OCI-LY1 (cell line): ENCODE results near the gene HOXC10.

Experiments used
- CTCF ChIP-seq: fragments of 200-600 bp; sonication (generic), shearing (Covaris generic); IDR thresholded peaks from 2 replicates; pipeline ENCODE4 v1.5.1; 2017; ENCODE audit warnings: mild to moderate bottlenecking, antibody characterized with exemption, low read length, moderate library complexity, mixed read lengths
- EZH2 ChIP-seq: fragments of 200-600 bp; sonication (generic), shearing (Covaris generic); IDR thresholded peaks from 2 replicates; pipeline ENCODE4 v1.8.0; 2017; ENCODE audit warnings: borderline replicate concordance, mixed run types, mild to moderate bottlenecking, antibody characterized with exemption, low read length, moderate library complexity, mixed read lengths

- TF ChIP-seq CTCF (no peak), EZH2 (no peak)
Measured at GRCh38 chr12:53950789-53951576, 34.0 kb upstream of the HOXC10 start.
